HepG2 (cell line): ENCODE results near the gene MDP1. TPM values are rescaled to one million over a fixed set of nuclear protein-coding genes. Genes with fewer than 3 reads are reported as not detected.

Source experiments
- ADNP ChIP-seq: sonication (generic); formaldehyde crosslinking; IDR thresholded peaks from 2 replicates; pipeline ENCODE4 v1.4.0; 2020; ENCODE audit warnings: missing genetic modification reagents
- AKAP8 ChIP-seq: sonication (generic); formaldehyde crosslinking; IDR thresholded peaks from 2 replicates; pipeline ENCODE4 v1.5.1; 2020; ENCODE audit warnings: mild to moderate bottlenecking, missing genetic modification reagents
- ATF4 ChIP-seq, 2 experiments: fragments of 450-650 bp in 1 of 2; sonication (generic) in 1 of 2; formaldehyde crosslinking; IDR thresholded peaks; 2 replicates each; pipeline versions ENCODE4 v1.5.0 to v1.8.0; 2020 to 2022; ENCODE audit warnings: mild to moderate bottlenecking in 1 of 2, missing genetic modification reagents in 1 of 2
- ATF7-NPFF ChIP-seq: sonication (generic); formaldehyde crosslinking; IDR thresholded peaks from 2 replicates; pipeline ENCODE4 v1.8.1; 2023; ENCODE audit warnings: mild to moderate bottlenecking, low read depth, missing genetic modification reagents, moderate library complexity
- E2F1 ChIP-seq: sonication (generic); formaldehyde crosslinking; IDR thresholded peaks from 2 replicates; pipeline ENCODE4 v1.5.0; 2020; ENCODE audit warnings: missing genetic modification reagents
- FOSL2 ChIP-seq: sonication (generic); formaldehyde crosslinking; IDR thresholded peaks from 2 replicates; pipeline ENCODE4 v1.4.0; 2020; ENCODE audit warnings: missing genetic modification reagents
- FOXM1 ChIP-seq: sonication (generic); formaldehyde crosslinking; IDR thresholded peaks from 2 replicates; pipeline ENCODE4 v1.5.0; 2020; ENCODE audit warnings: missing genetic modification reagents
- GLMP ChIP-seq: sonication (generic); formaldehyde crosslinking; IDR thresholded peaks from 2 replicates; pipeline ENCODE4 v1.9.0; 2021; ENCODE audit warnings: missing genetic modification reagents, mild to moderate bottlenecking, borderline replicate concordance
- NCOR1 ChIP-seq: fragments of 200-600 bp; sonication (generic); IDR thresholded peaks from 2 replicates; pipeline ENCODE4 v1.7.0; 2017; ENCODE audit warnings: antibody characterized with exemption, low read length, borderline replicate concordance
- NFATC3 ChIP-seq: sonication (generic); formaldehyde crosslinking; IDR thresholded peaks from 2 replicates; pipeline ENCODE4 v1.5.1; 2020; ENCODE audit warnings: mild to moderate bottlenecking, missing genetic modification reagents
- NONO ChIP-seq, 2 experiments: fragments of 450-650 bp in 1 of 2; sonication (generic) in 1 of 2; formaldehyde crosslinking in 1 of 2; IDR thresholded peaks in 1 of 2; conservative IDR thresholded peaks in 1 of 2; 2 replicates each; pipeline versions ENCODE4 v1.6.1 to v1.8.0; 2017 to 2022; ENCODE audit warnings: mild to moderate bottlenecking in 1 of 2, missing genetic modification reagents in 1 of 2, moderate library complexity in 1 of 2
- POLR2G ChIP-seq: fragments of 200-400 bp; formaldehyde crosslinking; IDR thresholded peaks from 2 replicates; pipeline ENCODE4 v1.6.1; 2018; ENCODE audit warnings: mild to moderate bottlenecking, low read depth, low read length, moderate library complexity
- SIX4 ChIP-seq: sonication (generic); formaldehyde crosslinking; IDR thresholded peaks from 2 replicates; pipeline ENCODE4 v1.4.0; 2020; ENCODE audit warnings: missing genetic modification reagents
- ZBTB38 ChIP-seq: sonication (generic); formaldehyde crosslinking; IDR thresholded peaks from 2 replicates; pipeline ENCODE4 v1.5.1; 2020; ENCODE audit warnings: mild to moderate bottlenecking, missing genetic modification reagents
- ZFP37 ChIP-seq: sonication (generic); formaldehyde crosslinking; IDR thresholded peaks from 2 replicates; pipeline ENCODE4 v1.4.0; 2020; ENCODE audit warnings: missing genetic modification reagents, borderline replicate concordance
- ZKSCAN8 ChIP-seq: IDR thresholded peaks from 2 replicates; pipeline ENCODE4 v1.6.1; 2016; ENCODE audit warnings: borderline replicate concordance, missing genetic modification reagents, missing compliant biosample characterization
- ZNF160 ChIP-seq: sonication (generic); formaldehyde crosslinking; IDR thresholded peaks from 2 replicates; pipeline ENCODE4 v1.8.0; 2022; ENCODE audit warnings: mild to moderate bottlenecking, inconsistent platforms, missing genetic modification reagents
- ZNF446 ChIP-seq: sonication (generic); formaldehyde crosslinking; IDR thresholded peaks from 2 replicates; pipeline ENCODE4 v1.5.0; 2020; ENCODE audit warnings: mild to moderate bottlenecking, missing genetic modification reagents
- ZNF546 ChIP-seq: sonication (generic); formaldehyde crosslinking; conservative IDR thresholded peaks from 2 replicates; pipeline ENCODE4 v1.8.1; 2023; ENCODE audit warnings: mild to moderate bottlenecking, missing genetic modification reagents
- ZNF558 ChIP-seq: sonication (generic); formaldehyde crosslinking; IDR thresholded peaks from 2 replicates; pipeline ENCODE4 v1.9.0; 2022; ENCODE audit warnings: mild to moderate bottlenecking, missing genetic modification reagents, borderline replicate concordance
- ZNF572 ChIP-seq: sonication (generic); formaldehyde crosslinking; IDR thresholded peaks from 2 replicates; pipeline ENCODE4 v1.5.1; 2020; ENCODE audit warnings: mild to moderate bottlenecking, missing genetic modification reagents
- ZNF704 ChIP-seq: sonication (generic); formaldehyde crosslinking; IDR thresholded peaks from 2 replicates; pipeline ENCODE4 v1.8.1; 2023; ENCODE audit warnings: mild to moderate bottlenecking, inconsistent platforms, moderate library complexity, missing genetic modification reagents, borderline replicate concordance
- ZNF841 ChIP-seq: sonication (generic); formaldehyde crosslinking; IDR thresholded peaks from 2 replicates; pipeline ENCODE4 v1.8.1; 2023; ENCODE audit warnings: missing genetic modification reagents, borderline replicate concordance
- ZNF883 ChIP-seq: sonication (generic); formaldehyde crosslinking; IDR thresholded peaks from 2 replicates; pipeline ENCODE4 v1.5.1; 2020; ENCODE audit warnings: mild to moderate bottlenecking, missing genetic modification reagents; ENCODE audit errors: not compliant biosample characterization
- polyA plus RNA-seq, 8 experiments: library from polyadenylated mRNA; depleted of rRNA in 3 of 8; stranded (reverse) in 7 of 8; unstranded in 1 of 8; fragments of >200 nt; fragmentation: Illumina TruSeq in 4 of 8; extraction: Trizol in 4 of 8; gene quantifications; 2 replicates each; pipeline versions ENCODE4 v1.2.1 to v1.2.3, GENCODE V29; 2011 to 2016; ENCODE audit warnings: low read depth in 4 of 8, missing spikeins in 1 of 8, mixed read lengths in 1 of 8; ENCODE audit not compliant: insufficient read depth in 1 of 8
- total RNA-seq, 5 experiments: library from RNA; depleted of rRNA; stranded (reverse); fragments of >200 nt; fragmentation: Illumina TruSeq; extraction: Trizol; gene quantifications; 2 replicates each; pipeline ENCODE4 v1.2.3, GENCODE V29; 2016; ENCODE audit warnings: low read depth in 1 of 5

Gene MDP1
- total and polyA plus RNA-seq, 2 of the 13 experiments (the other 11 are each of a cell fraction or from before 2014, with no cell fraction given), result 44.1 to 48.7 TPM

DNA sequence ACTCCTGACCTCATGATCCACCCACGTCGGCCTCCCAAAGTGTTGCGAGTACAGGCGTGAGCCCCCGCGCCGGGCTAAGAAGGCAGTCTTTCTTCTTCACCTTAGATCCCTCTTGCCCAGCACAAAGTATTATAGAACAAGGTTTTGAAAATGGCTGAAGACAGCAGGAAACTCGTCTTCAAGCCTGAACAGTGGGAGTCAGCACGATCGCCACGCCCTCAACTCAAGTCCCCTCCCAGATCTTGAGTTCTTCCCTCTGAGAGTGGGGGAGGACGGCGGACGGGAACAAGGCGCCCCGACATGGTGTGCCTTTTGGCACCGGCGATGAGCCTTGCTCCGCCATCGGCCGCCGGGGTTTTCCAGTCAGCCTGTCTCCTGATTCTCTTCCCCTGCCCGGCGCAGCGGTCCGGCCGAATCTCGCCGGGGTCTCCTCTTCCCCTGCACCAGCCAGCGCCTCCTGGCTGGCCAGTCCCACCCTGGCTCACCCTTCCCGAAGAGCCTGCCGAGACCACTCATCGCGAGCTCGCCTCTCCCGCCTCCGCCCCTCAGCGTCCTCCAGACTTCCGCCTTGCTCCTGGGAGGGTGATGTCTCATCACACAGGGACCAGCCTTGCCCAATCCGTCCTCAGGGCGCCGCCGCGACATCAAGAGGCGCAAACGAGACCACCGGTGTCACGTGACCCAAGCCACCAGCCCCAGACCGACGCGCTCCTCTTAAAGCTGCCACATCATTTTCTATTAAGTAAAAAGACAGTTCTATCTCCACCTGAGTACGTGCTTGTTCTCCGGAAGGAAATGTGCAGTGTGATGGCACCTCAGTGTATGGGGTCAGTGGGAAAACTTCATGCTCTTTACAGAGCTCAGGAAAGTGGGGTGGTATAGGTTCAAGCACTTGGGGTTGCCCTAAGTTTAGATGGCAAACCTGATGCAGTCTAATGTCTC lies 2.7 kb downstream of the MDP1 start, which contains the start of gene CHMP4A (continued):
- TF ChIP-seq NONO (IDR thresholded peaks at IDR 0.05), result no peak
- TF ChIP-seq NONO (CRISPR knock-in tag; conservative IDR thresholded peaks at IDR 0.05), result peak; percentile 100
- TF ChIP-seq ZNF841 (CRISPR knock-in tag), result no peak
- TF ChIP-seq SIX4 (CRISPR knock-in tag), result peak; percentile 79
- peak; percentile 66; the same call in 1 of the 2 replicates for TF ChIP-seq ZNF446 (CRISPR knock-in tag)
- TF ChIP-seq GLMP (CRISPR knock-in tag), result no peak
- no peak for TF ChIP-seq ADNP (CRISPR knock-in tag)
- TF ChIP-seq ATF4 (CRISPR knock-in tag; IDR thresholded peaks at IDR 0.05), result peak in 1 of 2 experiments; percentile 11; a peak in 1 of 4 replicates
- peak; percentile 90 for TF ChIP-seq FOSL2 (CRISPR knock-in tag)
- peak; percentile 32; the same call in 1 of the 2 replicates for TF ChIP-seq ZKSCAN8 (CRISPR knock-in tag)
- peak; percentile 97 for TF ChIP-seq ZFP37 (CRISPR knock-in tag)
- peak; percentile 98 for TF ChIP-seq ATF7-NPFF
- TF ChIP-seq ZBTB38 (CRISPR knock-in tag), result peak; percentile 85; the same call in 1 of the 2 replicates
- TF ChIP-seq ZNF558 (CRISPR knock-in tag), result no peak
- TF ChIP-seq FOXM1 (CRISPR knock-in tag), result peak; percentile 85; the same call in 1 of the 2 replicates
- peak; percentile 99 for TF ChIP-seq ZNF883 (CRISPR knock-in tag)
- TF ChIP-seq ZNF546 (CRISPR knock-in tag), result peak; percentile 99
- TF ChIP-seq POLR2G, result peak; percentile 100
- TF ChIP-seq NCOR1, result peak; percentile 74; the same call in 1 of the 2 replicates
- TF ChIP-seq NFATC3 (CRISPR knock-in tag), result peak; percentile 98
- peak; percentile 95 for TF ChIP-seq AKAP8 (CRISPR knock-in tag)
- TF ChIP-seq ZNF704 (CRISPR knock-in tag), result peak; percentile 97
- peak; percentile 95 for TF ChIP-seq E2F1 (CRISPR knock-in tag)
- peak; percentile 76 for TF ChIP-seq ZNF572 (CRISPR knock-in tag)
- TF ChIP-seq ZNF160 (CRISPR knock-in tag), result peak; percentile 96
